Right renal pelvis (tissue), 4 donors: ENCODE results near the gene RETREG2. TPM values are rescaled to one million over a fixed set of nuclear protein-coding genes. Genes with fewer than 3 reads are reported as not detected.

Experiments
- DNase-seq, 4 donors: peaks; one replicate each; pipeline ENCODE4 v3.0.0-alpha.2; 2013; ENCODE audit warnings: low read depth in 4 of 4, low spot score in 3 of 4, missing footprints in 1 of 4
- polyA plus RNA-seq, 4 donors: library from polyadenylated mRNA; unstranded; fragments of 120-200 nt; gene quantifications; one replicate each; pipeline ENCODE4 v1.2.1, GENCODE V29; 2013; ENCODE audit not compliant: insufficient read length in 4 of 4

Gene RETREG2
- polyA plus RNA-seq, 4 donors = 110 to 129 (median 121) TPM

GRCh38 chr2:219230059-219230540 is 52.0 kb downstream of the RETREG2 start:
- DNase-seq = no peak

DNA sequence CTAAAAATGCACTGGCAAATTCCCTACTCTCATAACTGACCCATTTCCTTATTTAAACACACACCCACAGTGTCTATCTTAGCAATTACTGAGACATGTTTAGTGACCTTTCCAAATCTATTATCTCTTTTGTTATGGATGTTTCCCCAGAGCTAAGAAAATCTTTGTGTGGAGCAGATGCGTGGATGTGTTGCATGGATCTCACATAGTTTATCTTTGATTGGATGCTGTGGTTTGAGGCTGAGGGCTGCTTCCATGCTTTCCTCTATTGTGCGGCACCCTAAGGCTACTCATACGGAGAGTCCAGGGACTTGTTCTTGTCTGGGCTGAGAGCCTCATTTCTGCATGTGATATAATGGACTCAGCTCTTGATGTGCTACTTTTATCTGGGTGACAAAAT is 56.3 kb downstream of the RETREG2 start:
- DNase-seq = no peak

Other genes with a start within 250 kb of the RETREG2 start
- gene CDK5R2, start 218.6 kb upstream of the RETREG2 start, polyA plus RNA-seq = under 1 TPM in 1 of 4 donors, not detected in 3; 0.17 TPM
- gene FEV, start 193.1 kb upstream of the RETREG2 start, polyA plus RNA-seq = under 1 TPM in 3 of 4 donors, not detected in 1; 0.08 to 0.10 (median 0.08) TPM
- gene CRYBA2, start 184.9 kb upstream of the RETREG2 start, polyA plus RNA-seq = not detected
- under 1 TPM; 0.19 to 0.41 (median 0.25) TPM for gene CFAP65, start 136.8 kb upstream of the RETREG2 start, polyA plus RNA-seq
- 1 to 10 TPM; 1.5 to 2.5 (median 1.8) TPM for gene IHH, start 117.4 kb upstream of the RETREG2 start, polyA plus RNA-seq
- gene NHEJ1, start 17.5 kb upstream of the RETREG2 start, polyA plus RNA-seq = 10 to 100 TPM; 18.8 to 21.3 (median 20.1) TPM
- 10 to 100 TPM; 14.8 to 23.3 (median 18.8) TPM for gene SLC23A3, start 8.2 kb upstream of the RETREG2 start, polyA plus RNA-seq
- gene CNPPD1, start 1.4 kb upstream of the RETREG2 start, polyA plus RNA-seq = 10 to 100 TPM; 66.2 to 75.3 (median 70.5) TPM
- gene ZFAND2B, start 28.5 kb downstream of the RETREG2 start, polyA plus RNA-seq = 10 to 100 TPM; 40.5 to 46.5 (median 43.2) TPM
- gene ABCB6, start 40.7 kb downstream of the RETREG2 start, polyA plus RNA-seq = 10 to 100 TPM; 32.4 to 40.3 (median 36.8) TPM
- gene ATG9A, start 51.4 kb downstream of the RETREG2 start, polyA plus RNA-seq = 10 to 100 TPM; 43.5 to 49.3 (median 45.6) TPM
- 10 to 100 TPM; 40.5 to 59.2 (median 50.4) TPM for gene ANKZF1, start 51.5 kb downstream of the RETREG2 start, polyA plus RNA-seq
- gene GLB1L, start 67.2 kb downstream of the RETREG2 start, polyA plus RNA-seq = 10 to 100 TPM; 21.3 to 28.2 (median 24.2) TPM
- 10 to 100 TPM; 36.3 to 41.8 (median 37.8) TPM for gene STK16, start 67.2 kb downstream of the RETREG2 start, polyA plus RNA-seq
- gene TUBA4B, start 75.0 kb downstream of the RETREG2 start, polyA plus RNA-seq = under 1 TPM; 0.87 to 0.97 (median 0.92) TPM
- gene TUBA4A, start 75.6 kb downstream of the RETREG2 start, polyA plus RNA-seq = 10 to 100 TPM; 34.0 to 60.1 (median 37.1) TPM
- 10 to 100 TPM; 73.3 to 89.5 (median 76.2) TPM for gene DNAJB2, start 101.1 kb downstream of the RETREG2 start, polyA plus RNA-seq
- gene PTPRN, start 131.1 kb downstream of the RETREG2 start, polyA plus RNA-seq = under 1 TPM in 2 of 4 donors, not detected in 2; 0.31 to 0.56 TPM
- not detected for gene RESP18, start 154.5 kb downstream of the RETREG2 start, polyA plus RNA-seq
- gene DNPEP, start 209.6 kb downstream of the RETREG2 start, polyA plus RNA-seq = 10 to 100 TPM; 54.2 to 67.5 (median 58.2) TPM
- 1 to 10 TPM; 5.9 to 6.8 (median 6.6) TPM for gene DES, start 240.1 kb downstream of the RETREG2 start, polyA plus RNA-seq